ENCODE measurements around the gene LMF2. TPM values are rescaled to one million over a fixed set of nuclear protein-coding genes. Genes with fewer than 3 reads are reported as not detected.

The LMF2 gene
- total and polyA plus RNA-seq, 2 of the 8 experiments (the other 6 are each of a cell fraction or from before 2014, with no cell fraction given): 34.3 to 62.9 TPM

DNA sequence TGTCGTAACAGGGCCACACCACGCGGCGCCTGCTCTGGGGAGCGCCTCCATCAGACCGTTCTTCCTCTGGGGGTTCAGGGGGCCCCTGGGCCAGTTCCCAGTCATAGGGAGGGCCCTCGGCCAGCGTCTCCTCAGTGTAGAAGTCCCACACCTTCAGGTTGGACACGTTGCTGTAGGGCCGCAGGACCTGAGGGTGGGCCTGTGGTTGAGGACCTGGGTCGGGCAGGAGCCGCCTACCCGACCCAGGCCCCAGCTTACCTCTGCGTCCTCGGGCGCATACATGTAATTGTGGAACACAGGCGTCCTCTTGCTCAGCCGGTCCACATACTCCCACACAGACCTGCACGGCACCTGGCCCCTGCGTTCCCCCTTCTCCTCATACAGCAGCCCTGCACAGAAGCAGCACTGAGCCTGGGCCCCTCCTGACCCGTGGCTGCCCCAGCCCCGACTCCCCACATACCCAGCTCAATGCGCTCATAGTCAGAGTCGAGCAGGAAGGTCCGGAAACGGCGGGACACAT lies 52.9 kb downstream of the LMF2 start:
- Histone ChIP-seq H3K4me2 (ENCODE audit: insufficient read depth in 1 of 2, low read depth in 2 of 2, low read length in 2 of 2) (no peak overlapping the region), H3K4me3 (ENCODE audit: extremely low read depth in 1 of 4, insufficient read depth in 2 of 4, low read depth in 3 of 4, low read length in 4 of 4) (no peak overlapping the region), H3K79me2 (ENCODE audit: control insufficient read depth in 1 of 2, insufficient read depth in 2 of 2, low read length in 2 of 2) (no peaks in the 10 kb centered on the region), H4K20me1 (replicated peaks in 1 of 2; ENCODE audit: control insufficient read depth in 1 of 2, insufficient read depth in 2 of 2, low read length in 2 of 2) (peaks cover 13 to 20% of the 10 kb centered on the region in 2 experiments), H3K9me3 (ENCODE audit: insufficient read depth in 2 of 2, low read depth in 1 of 2, low read length in 1 of 2) (no peaks in the 10 kb centered on the region), H3K4me1 (replicated peaks in 1 of 4; ENCODE audit: control insufficient read depth in 3 of 4, insufficient read depth in 4 of 4, low read length in 3 of 4) (no peaks in the 10 kb centered on the region), H4K5ac (ENCODE audit: insufficient read length, low read depth, low read length) (no peak overlapping the region), H3K56ac (replicated peaks; ENCODE audit: insufficient read length, low read depth, low read length) (no peak overlapping the region), H2BK15ac (ENCODE audit: low read length) (no peak overlapping the region), H2BK20ac (ENCODE audit: low read length) (no peak overlapping the region), H3K79me1 (ENCODE audit: low read depth, low read length) (no peaks in the 10 kb centered on the region), H2BK12ac (ENCODE audit: low read depth, low read length) (no peak overlapping the region), H3K36me3 (ENCODE audit: control insufficient read depth in 2 of 4, insufficient read depth in 4 of 4, low read length in 3 of 4) (peaks cover 10 to 37% (median 20%) of the 10 kb centered on the region in 4 experiments), H2BK120ac (replicated peaks; ENCODE audit: low read depth, low read length) (no peak overlapping the region), H3K23ac (ENCODE audit: insufficient read length) (no peak overlapping the region), H3K27me3 (replicated peaks in 1 of 4; ENCODE audit: control insufficient read depth in 3 of 4, extremely low read depth in 1 of 4, insufficient read depth in 3 of 4, low read length in 3 of 4) (no peaks in the 10 kb centered on the region; a peak in 1 of 7 replicates), H3K14ac (ENCODE audit: insufficient read length) (no peak overlapping the region), H3K4ac (replicated peaks; ENCODE audit: insufficient read length, low read depth, low read length) (no peak overlapping the region), H4K8ac (ENCODE audit: extremely low read depth, insufficient read depth, low read length) (no peak overlapping the region), H2AFZ (ENCODE audit: low read length) (no peak overlapping the region), H2BK5ac (ENCODE audit: low read depth, low read length) (no peak overlapping the region), H3K9ac (replicated peaks in 1 of 4; ENCODE audit: extremely low read depth in 1 of 4, low read depth in 3 of 4, low read length in 3 of 4) (no peak overlapping the region), H3K23me2 (ENCODE audit: low read depth, low read length) (no peaks in the 10 kb centered on the region), H4K91ac (replicated peaks; ENCODE audit: insufficient read length, low read length) (no peak overlapping the region), H3K18ac (ENCODE audit: extremely low read depth, low read length) (no peak overlapping the region), H2AK5ac (ENCODE audit: low read depth, low read length) (no peak overlapping the region), H3K27ac (ENCODE audit: low read depth, low read length) (no peak overlapping the region)
- ChIA-PET POLR2A (ENCODE audit: partially characterized antibody) (interaction anchor here (0.9 to 1.8 kb wide), 3 partner anchors 14 to 54 kb away, joined by 3 to 4 read pairs (median 3); no protein-coding TSS in a partner anchor), CTCF (ENCODE audit: partially characterized antibody) (interaction anchor here (1.8 to 6.0 kb wide), 2 partner anchors 15 to 43 kb away, joined by 7 to 60 read pairs; no protein-coding TSS in a partner anchor)
- FAIRE-seq (no peak), DNase-seq (ENCODE audit: low read depth in 1 of 2, low spot score in 2 of 2) (no peak)
- TF ChIP-seq, protein P1, sequence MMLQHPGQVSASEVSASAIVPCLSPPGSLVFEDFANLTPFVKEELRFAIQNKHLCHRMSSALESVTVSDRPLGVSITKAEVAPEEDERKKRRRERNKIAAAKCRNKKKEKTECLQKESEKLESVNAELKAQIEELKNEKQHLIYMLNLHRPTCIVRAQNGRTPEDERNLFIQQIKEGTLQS (IDR thresholded peaks at IDR 0.05; ENCODE audit: insufficient read depth, low read depth, low read length): no peak
- TF ChIP-seq MAFK (IDR thresholded peaks at IDR 0.05; ENCODE audit: low read depth, low read length): no peak
- TF ChIP-seq TAF1 (IDR thresholded peaks at IDR 0.05; ENCODE audit: low read depth, low read length): no peak
- no peak for TF ChIP-seq CHD2 (IDR thresholded peaks at IDR 0.05; ENCODE audit: low read length)
- TF ChIP-seq KDM4A (IDR thresholded peaks at IDR 0.05; ENCODE audit: low read depth, low read length, severe bottlenecking): no peak
- TF ChIP-seq HDAC2 (IDR thresholded peaks at IDR 0.05; ENCODE audit: borderline replicate concordance in 1 of 2, low read depth in 2 of 2, low read length in 2 of 2): no peak
- TF ChIP-seq SIRT6 (IDR thresholded peaks at IDR 0.05; ENCODE audit: low read length): no peak
- TF ChIP-seq POLR2AphosphoS5 (IDR thresholded peaks at IDR 0.05; ENCODE audit: low read depth, low read length): no peak
- no peak for TF ChIP-seq CTBP2 (IDR thresholded peaks at IDR 0.05; ENCODE audit: borderline replicate concordance, insufficient read depth, insufficient read length, low read length)
- no peak for TF ChIP-seq JUN (IDR thresholded peaks at IDR 0.05; ENCODE audit: low read depth, low read length)
- TF ChIP-seq KDM1A (IDR thresholded peaks at IDR 0.05; ENCODE audit: borderline replicate concordance, low read length): no peak
- no peak for TF ChIP-seq GABPA (IDR thresholded peaks at IDR 0.05; ENCODE audit: borderline replicate concordance, insufficient read depth, low read length)
- TF ChIP-seq KDM5A (IDR thresholded peaks at IDR 0.05; ENCODE audit: low read length): no peak
- 94% methylated on average over 23 of the region's 27 CpGs; no CpG with 5 or more reads in 1 of the 2 experiments for WGBS, 2 experiments (ENCODE audit: extremely low coverage in 1 of 2, insufficient coverage in 1 of 2, insufficient read length in 1 of 2, insufficient replicate concordance in 2 of 2, low coverage in 1 of 2, low lambda C conversion rate in 2 of 2, missing lambda C conversion rate in 1 of 2)

All from H1 (cell line).